HepG2 (cell line): ENCODE measurements around the gene FKTN. TPM values are rescaled to one million over a fixed set of nuclear protein-coding genes. Genes with fewer than 3 reads are reported as not detected.

Experiments
- ATAC-seq: fragments of 200-7000 bp; cut with Tn5 transposase; 3 replicates; pipeline ENCODE4 v1.9.1; 2020; ENCODE audit warnings: mild to moderate bottlenecking, moderate library complexity
- BruUV-seq: library from RNA; stranded (reverse); fragments of 400-500 nt; replicated peaks from 2 replicates; lab custom pipeline; 2021; lab: Mats Ljungman, UMichigan
- CTCF ChIA-PET: fragments of 300-600 bp; formaldehyde crosslinking; extraction: SDS; loops from one replicate; lab custom pipeline; 2021; ENCODE audit warnings: low total read pairs, inconsistent platforms, low intra/inter-chr PET ratio; lab: Yijun Ruan, JAX
- POLR2A ChIA-PET: fragments of 350-600 bp; sonication (Branson Sonifier 250); formaldehyde crosslinking; loops from one replicate; lab custom pipeline; 2020; ENCODE audit warnings: antibody characterized with exemption, inconsistent platforms; lab: Yijun Ruan, JAX
- DNase-seq: peaks from one replicate; pipeline ENCODE4 v3.0.0-alpha.2; 2015; ENCODE audit warnings: low spot score
- FAIRE-seq: peaks from 3 replicates; lab custom pipeline; 2011; peaks lifted over from hg19 to GRCh38; lab: Jason Lieb, UNC
- H2AFZ ChIP-seq: one replicate; pipeline ENCODE4 v1.6.1; 2011; ENCODE audit warnings: low read length, inconsistent platforms
- H3K27ac ChIP-seq: fragments of 300-600 bp; 3 replicates; pipeline ENCODE4 v1.8.0; 2011; ENCODE audit warnings: mixed run types, mild to moderate bottlenecking, mixed read lengths, low read length, inconsistent platforms; ENCODE audit not compliant: insufficient read depth; ENCODE audit errors: extremely low read length
- H3K27me3 ChIP-seq, 2 experiments: fragments of 200-600 bp in 1 of 2; 2 replicates in 1 of 2; 3 replicates in 1 of 2; pipeline versions ENCODE4 v1.6.0 to v1.8.0; 2011; ENCODE audit warnings: low read length in 2 of 2, mild to moderate bottlenecking in 2 of 2, moderate library complexity in 2 of 2, inconsistent platforms in 1 of 2; ENCODE audit not compliant: insufficient read depth in 2 of 2, control insufficient read depth in 1 of 2
- H3K36me3 ChIP-seq, 2 experiments: fragments of 200-600 bp in 1 of 2; replicated peaks in 1 of 2; 2 replicates in 1 of 2; 3 replicates in 1 of 2; pipeline versions ENCODE4 v1.5.1 to v1.8.0; 2011; ENCODE audit warnings: low read length in 2 of 2, inconsistent platforms in 1 of 2; ENCODE audit not compliant: insufficient read depth in 2 of 2, control insufficient read depth in 1 of 2
- H3K4me1 ChIP-seq: 2 replicates; pipeline ENCODE4 v1.5.1; 2012; ENCODE audit warnings: low read length, inconsistent platforms; ENCODE audit not compliant: insufficient read depth
- H3K4me2 ChIP-seq: 2 replicates; pipeline ENCODE4 v1.6.0; 2011; ENCODE audit warnings: low read depth, low read length, inconsistent platforms
- H3K4me3 ChIP-seq, 3 experiments: fragments of 200-600 bp in 1 of 3; sonication (generic), shearing (Covaris generic) in 1 of 3; replicated peaks in 1 of 3; 2 replicates each; pipeline ENCODE4 v1.5.1; 2011 to 2016; ENCODE audit warnings: low read length in 3 of 3, inconsistent platforms in 2 of 3, low read depth in 2 of 3, mild to moderate bottlenecking in 2 of 3, control low read depth in 1 of 3, mixed read lengths in 1 of 3; ENCODE audit not compliant: insufficient read depth in 1 of 3
- H3K79me2 ChIP-seq: one replicate; pipeline ENCODE4 v1.6.1; 2011; ENCODE audit warnings: low read length, inconsistent platforms; ENCODE audit not compliant: insufficient read depth
- H3K9ac ChIP-seq: 2 replicates; pipeline ENCODE4 v1.6.0; 2011; ENCODE audit warnings: mild to moderate bottlenecking, low read depth, low read length, inconsistent platforms; ENCODE audit not compliant: insufficient read depth
- H3K9me3 ChIP-seq: 2 replicates; pipeline ENCODE4 v1.5.1; 2012; ENCODE audit warnings: mild to moderate bottlenecking, low read length
- H4K20me1 ChIP-seq: 2 replicates; pipeline ENCODE4 v1.6.0; 2011; ENCODE audit warnings: inconsistent platforms, mild to moderate bottlenecking, low read length, moderate library complexity; ENCODE audit not compliant: insufficient read depth
- CREB1 ChIP-seq, 2 experiments: fragments of 450-650 bp in 1 of 2; IDR thresholded peaks; 2 replicates each; pipeline ENCODE4 v1.6.1; 2016 to 2017; ENCODE audit warnings: control low read depth in 1 of 2, mild to moderate bottlenecking in 1 of 2, missing compliant biosample characterization in 1 of 2, missing genetic modification characterization in 1 of 2
- ESRRA ChIP-seq: sonication (generic); formaldehyde crosslinking; IDR thresholded peaks from 2 replicates; pipeline ENCODE4 v1.5.1; 2020; ENCODE audit warnings: mild to moderate bottlenecking, low read depth, missing genetic modification reagents
- GABPA ChIP-seq, 2 experiments: IDR thresholded peaks; 2 replicates each; pipeline ENCODE4 v1.6.1; 2011 to 2016; ENCODE audit warnings: low read depth in 2 of 2, low read length in 1 of 2, missing biosample characterization in 1 of 2, missing genetic modification characterization in 1 of 2
- PTBP1 ChIP-seq: fragments of 200-400 bp; formaldehyde crosslinking; IDR thresholded peaks from 2 replicates; pipeline ENCODE4 v1.6.1; 2018; ENCODE audit warnings: low read length, low read depth; ENCODE audit not compliant: poor library complexity, severe bottlenecking
- ZNF207 ChIP-seq: fragments of 450-650 bp; IDR thresholded peaks from 2 replicates; pipeline ENCODE4 v1.6.1; 2016; ENCODE audit warnings: antibody characterized with exemption, borderline replicate concordance
- WGBS: methylation state at CpG from one replicate; pipeline ENCODE4 v1.1.6; 2017; ENCODE audit warnings: low lambda C conversion rate; 5-methylcytosine and 5-hydroxymethylcytosine counted together
- in situ Hi-C: cut with HindIII; loops from 2 replicates; pipeline ENCODE4 v1.10.0; 2017; ENCODE audit warnings: low pct_unique_long_range_greater_than_20kb; ENCODE audit not compliant: extremely low pct_ligation_motif_present
- intact Hi-C: fragments of 100-400 bp; cut with micrococcal nuclease; formaldehyde crosslinking; loops from one replicate; pipeline ENCODE4 v1.10.0; 2022; ENCODE audit not compliant: unreplicated experiment
- polyA plus RNA-seq, 8 experiments: library from polyadenylated mRNA; depleted of rRNA in 3 of 8; stranded (reverse) in 7 of 8; unstranded in 1 of 8; fragments of >200 nt; fragmentation: Illumina TruSeq in 4 of 8; extraction: Trizol in 4 of 8; gene quantifications; 2 replicates each; pipeline versions ENCODE4 v1.2.1 to v1.2.3, GENCODE V29; 2011 to 2016; ENCODE audit warnings: low read depth in 4 of 8, missing spikeins in 1 of 8, mixed read lengths in 1 of 8; ENCODE audit not compliant: insufficient read depth in 1 of 8
- total RNA-seq, 5 experiments: library from RNA; depleted of rRNA; stranded (reverse); fragments of >200 nt; fragmentation: Illumina TruSeq; extraction: Trizol; gene quantifications; 2 replicates each; pipeline ENCODE4 v1.2.3, GENCODE V29; 2016; ENCODE audit warnings: low read depth in 1 of 5
- TF ChIP-seq, protein P1 (sequence below): sonication (generic); formaldehyde crosslinking; IDR thresholded peaks from 2 replicates; pipeline ENCODE4 v1.5.0; 2020; ENCODE audit warnings: mild to moderate bottlenecking, missing genetic modification reagents, moderate library complexity

The FKTN gene
- total and polyA plus RNA-seq, 2 of the 13 experiments (the other 11 are each of a cell fraction or from before 2014, with no cell fraction given), result 7.9 to 13.5 TPM

DNA sequence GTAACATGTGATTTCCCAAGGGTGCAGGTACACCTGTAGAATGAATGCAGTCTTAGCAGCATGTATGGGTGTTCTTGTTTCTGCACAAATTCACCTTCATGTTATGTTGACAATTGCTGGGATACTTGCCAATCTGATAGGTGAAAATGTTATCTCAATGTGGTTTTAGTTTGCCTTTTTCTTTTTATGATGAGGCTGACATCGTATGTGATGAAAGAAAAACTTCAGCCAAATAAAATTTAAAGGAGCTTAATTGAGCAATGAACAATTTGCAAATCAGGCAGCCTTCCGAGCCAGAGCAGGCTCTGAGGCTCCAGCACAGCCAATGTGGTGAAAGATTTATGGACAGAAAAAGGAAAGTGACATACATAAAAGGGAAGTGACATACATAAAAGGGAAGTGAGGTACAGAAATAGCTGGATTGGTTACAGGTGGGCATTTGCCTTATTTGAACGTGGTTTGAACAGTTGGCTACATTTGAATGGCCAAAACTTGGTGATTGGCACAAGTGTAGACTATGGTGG, 114.8 kb downstream of the FKTN start:
- in situ Hi-C loops, result no loop called here
- Histone ChIP-seq H3K9me3 (no peaks in the 10 kb centered on the region), H3K27me3 (no peaks in the 10 kb centered on the region), H3K27ac (no peak overlapping the region), H2AFZ (peak overlapping the region; percentile 63), H3K4me1 (peaks cover 22% of the 10 kb centered on the region), H3K9ac (no peak overlapping the region), H3K4me2 (no peak overlapping the region), H3K4me3 (no peak overlapping the region)
- POLR2A ChIA-PET, result no interaction called here
- FAIRE-seq, result no peak
- no peak for DNase-seq
- intact Hi-C loops, result no loop called here
- WGBS, result 14% methylated on average over 3 of the region's 3 CpGs
- CTCF ChIA-PET, result no interaction called here
- BruUV-seq, result no TSS peak
- no peak for ATAC-seq
- TF ChIP-seq GABPA (IDR thresholded peaks at IDR 0.05; ENCODE audit: low read depth, low read length) (no peak), GABPA (CRISPR knock-in tag; IDR thresholded peaks at IDR 0.05; ENCODE audit: low read depth) (peak; percentile 74), ZNF207 (no peak), CREB1 (IDR thresholded peaks at IDR 0.05) (no peak), CREB1 (CRISPR knock-in tag; IDR thresholded peaks at IDR 0.05) (0 out of 2 replicates have a peak, but pooled peaks have one; percentile 20)
- TF ChIP-seq, all 625 proteins: peak for 2
- Histone ChIP-seq H3K79me2 (no peaks in the 10 kb centered on the region), H3K36me3 (no peaks in the 10 kb centered on the region), H4K20me1 (no peaks in the 10 kb centered on the region)

DNA sequence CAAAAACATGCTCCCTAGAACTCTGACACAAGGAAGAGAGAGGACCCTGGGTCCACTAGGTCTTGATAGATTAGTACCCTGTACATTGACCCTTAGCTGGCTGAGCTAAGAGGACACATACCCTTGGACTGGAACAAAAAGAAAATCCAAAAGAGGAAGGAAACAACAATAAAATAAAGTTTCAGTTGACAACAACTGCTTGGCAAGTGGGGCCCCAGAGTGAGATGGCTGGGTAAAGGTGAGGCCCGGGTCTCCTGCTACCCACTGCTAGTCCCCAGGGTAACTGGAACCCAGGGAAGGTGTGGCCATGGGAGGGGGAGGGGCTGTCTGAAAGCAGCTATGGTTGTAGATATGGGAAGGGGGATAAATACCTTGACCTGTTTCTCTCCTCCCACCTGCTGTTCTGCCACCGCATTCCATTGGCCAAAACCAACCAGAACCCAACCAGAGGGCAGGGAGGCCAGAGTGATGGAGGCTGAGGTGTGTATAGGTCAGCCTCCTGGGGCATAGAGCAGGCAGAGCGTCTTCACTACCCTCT, 116.0 kb downstream of the FKTN start:
- ATAC-seq, result no peak
- Histone ChIP-seq H3K9me3 (no peaks in the 10 kb centered on the region), H3K4me2 (no peak overlapping the region), H3K4me3 (no peak overlapping the region), H3K4me1 (peaks cover 28% of the 10 kb centered on the region), H3K9ac (no peak overlapping the region), H2AFZ (no peak overlapping the region), H3K36me3 (no peaks in the 10 kb centered on the region), H3K27ac (no peak overlapping the region), H3K79me2 (no peaks in the 10 kb centered on the region), H4K20me1 (no peaks in the 10 kb centered on the region), H3K27me3 (no peaks in the 10 kb centered on the region; a peak in 1 of 5 replicates)
- 34% methylated on average over 3 of the region's 3 CpGs for WGBS
- DNase-seq, result no peak
- POLR2A ChIA-PET, result no interaction called here
- CTCF ChIA-PET, result no interaction called here
- TF ChIP-seq ESRRA, result no peak
- TF ChIP-seq, protein P1, sequence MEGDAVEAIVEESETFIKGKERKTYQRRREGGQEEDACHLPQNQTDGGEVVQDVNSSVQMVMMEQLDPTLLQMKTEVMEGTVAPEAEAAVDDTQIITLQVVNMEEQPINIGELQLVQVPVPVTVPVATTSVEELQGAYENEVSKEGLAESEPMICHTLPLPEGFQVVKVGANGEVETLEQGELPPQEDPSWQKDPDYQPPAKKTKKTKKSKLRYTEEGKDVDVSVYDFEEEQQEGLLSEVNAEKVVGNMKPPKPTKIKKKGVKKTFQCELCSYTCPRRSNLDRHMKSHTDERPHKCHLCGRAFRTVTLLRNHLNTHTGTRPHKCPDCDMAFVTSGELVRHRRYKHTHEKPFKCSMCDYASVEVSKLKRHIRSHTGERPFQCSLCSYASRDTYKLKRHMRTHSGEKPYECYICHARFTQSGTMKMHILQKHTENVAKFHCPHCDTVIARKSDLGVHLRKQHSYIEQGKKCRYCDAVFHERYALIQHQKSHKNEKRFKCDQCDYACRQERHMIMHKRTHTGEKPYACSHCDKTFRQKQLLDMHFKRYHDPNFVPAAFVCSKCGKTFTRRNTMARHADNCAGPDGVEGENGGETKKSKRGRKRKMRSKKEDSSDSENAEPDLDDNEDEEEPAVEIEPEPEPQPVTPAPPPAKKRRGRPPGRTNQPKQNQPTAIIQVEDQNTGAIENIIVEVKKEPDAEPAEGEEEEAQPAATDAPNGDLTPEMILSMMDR, result no peak
- TF ChIP-seq PTBP1, result no peak
- no peak for FAIRE-seq
- in situ Hi-C loops, result no loop called here
- BruUV-seq, result no TSS peak
- intact Hi-C loops, result no loop called here
